OCI-LY3 (cell line): ENCODE results near the gene GCSAM.

Source experiments
- H2AFZ ChIP-seq: fragments of 200-600, 300-600 bp; shearing (Covaris generic); 2 replicates; pipeline ENCODE4 v1.6.0; 2014; ENCODE audit warnings: antibody characterized with exemption, low read depth, low read length
- H3K27ac ChIP-seq: fragments of 200-600, 300-600 bp; sonication (generic); 2 replicates; pipeline ENCODE4 v1.5.1; 2014; ENCODE audit warnings: mild to moderate bottlenecking, low read length, moderate library complexity, mixed read lengths
- H3K27me3 ChIP-seq: fragments of 200-600, 300-600 bp; sonication (generic); 2 replicates; pipeline ENCODE4 v1.6.1; 2014; ENCODE audit warnings: low read depth, low read length, mixed read lengths
- H3K36me3 ChIP-seq: fragments of 200-600, 300-600 bp; sonication (generic); replicated peaks from 2 replicates; pipeline ENCODE3; 2014; ENCODE audit warnings: low read depth, low read length, mixed read lengths
- H3K4me1 ChIP-seq: fragments of 300-600, 200-600 bp; sonication (generic); 2 replicates; pipeline ENCODE4 v1.6.1; 2014; ENCODE audit warnings: low read length, mixed read lengths
- H3K4me2 ChIP-seq: fragments of 200-600, 300-600 bp; sonication (generic); 2 replicates; pipeline ENCODE4 v1.6.1; 2014; ENCODE audit warnings: low read length, mixed read lengths
- H3K4me3 ChIP-seq: fragments of 300-600, 200-600 bp; sonication (generic); 2 replicates; pipeline ENCODE4 v1.5.1; 2014; ENCODE audit warnings: antibody characterized with exemption, mild to moderate bottlenecking, low read length, moderate library complexity
- H3K79me2 ChIP-seq: fragments of 300-600, 200-600 bp; shearing (Covaris generic); 2 replicates; pipeline ENCODE4 v1.6.1; 2014; ENCODE audit warnings: mild to moderate bottlenecking, low read length, mixed read lengths
- H3K9ac ChIP-seq: fragments of 300-600, 200-600 bp; shearing (Covaris generic); 2 replicates; pipeline ENCODE4 v1.6.0; 2014; ENCODE audit warnings: mild to moderate bottlenecking, low read length, moderate library complexity
- H3K9me3 ChIP-seq: fragments of 200-600, 300-600 bp; shearing (Covaris generic); 2 replicates; pipeline ENCODE4 v1.6.1; 2014; ENCODE audit warnings: low read length, mixed read lengths; ENCODE audit not compliant: insufficient read depth
- H4K20me1 ChIP-seq: fragments of 200-600, 300-600 bp; sonication (generic); 2 replicates; pipeline ENCODE4 v1.6.1; 2016; ENCODE audit warnings: low read length, mixed read lengths; ENCODE audit not compliant: insufficient read depth
- EZH2phosphoT487 ChIP-seq: fragments of 200-600 bp; shearing (Covaris generic); IDR thresholded peaks from 2 replicates; pipeline ENCODE4 v1.6.1; 2018; ENCODE audit warnings: antibody characterized with exemption, mixed run types, low read depth
- TF ChIP-seq, protein P1 (sequence below): fragments of 200-600, 300-600 bp; sonication (generic); IDR thresholded peaks from 2 replicates; pipeline ENCODE4 v1.5.1; 2014; ENCODE audit warnings: antibody characterized with exemption, low read length, low read depth

The GCSAM gene

DNA sequence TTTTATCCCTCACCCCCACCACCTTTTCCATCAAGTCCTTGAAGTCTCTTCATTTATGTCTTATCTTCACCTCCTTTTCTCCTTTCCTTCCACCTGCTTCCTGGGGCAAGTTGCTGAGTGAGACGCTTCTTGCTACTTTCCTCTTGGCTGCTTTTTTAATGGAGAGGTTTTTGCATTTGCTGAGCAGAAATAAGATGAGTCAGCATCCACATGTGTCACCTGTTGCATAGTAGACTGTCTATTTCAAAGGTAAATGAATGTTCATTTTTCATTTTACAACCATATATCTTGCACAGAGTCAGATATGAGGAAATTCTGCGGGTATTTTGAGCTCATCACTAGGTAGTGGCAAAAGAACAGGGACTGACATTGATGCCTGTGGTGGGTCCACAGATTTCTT is 28.3 kb downstream of the GCSAM start:
- no peaks in the 10 kb centered on the region for H3K27me3 ChIP-seq
- H4K20me1 ChIP-seq, result no peaks in the 10 kb centered on the region
- no peaks in the 10 kb centered on the region for H3K36me3 ChIP-seq
- H3K9ac ChIP-seq, result no peak overlapping the region
- TF ChIP-seq EZH2phosphoT487, result no peak
- TF ChIP-seq, protein P1, sequence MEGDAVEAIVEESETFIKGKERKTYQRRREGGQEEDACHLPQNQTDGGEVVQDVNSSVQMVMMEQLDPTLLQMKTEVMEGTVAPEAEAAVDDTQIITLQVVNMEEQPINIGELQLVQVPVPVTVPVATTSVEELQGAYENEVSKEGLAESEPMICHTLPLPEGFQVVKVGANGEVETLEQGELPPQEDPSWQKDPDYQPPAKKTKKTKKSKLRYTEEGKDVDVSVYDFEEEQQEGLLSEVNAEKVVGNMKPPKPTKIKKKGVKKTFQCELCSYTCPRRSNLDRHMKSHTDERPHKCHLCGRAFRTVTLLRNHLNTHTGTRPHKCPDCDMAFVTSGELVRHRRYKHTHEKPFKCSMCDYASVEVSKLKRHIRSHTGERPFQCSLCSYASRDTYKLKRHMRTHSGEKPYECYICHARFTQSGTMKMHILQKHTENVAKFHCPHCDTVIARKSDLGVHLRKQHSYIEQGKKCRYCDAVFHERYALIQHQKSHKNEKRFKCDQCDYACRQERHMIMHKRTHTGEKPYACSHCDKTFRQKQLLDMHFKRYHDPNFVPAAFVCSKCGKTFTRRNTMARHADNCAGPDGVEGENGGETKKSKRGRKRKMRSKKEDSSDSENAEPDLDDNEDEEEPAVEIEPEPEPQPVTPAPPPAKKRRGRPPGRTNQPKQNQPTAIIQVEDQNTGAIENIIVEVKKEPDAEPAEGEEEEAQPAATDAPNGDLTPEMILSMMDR, result no peak
- no peaks in the 10 kb centered on the region for H3K4me1 ChIP-seq
- no peak overlapping the region for H3K27ac ChIP-seq
- H3K9me3 ChIP-seq, result no peaks in the 10 kb centered on the region
- no peak overlapping the region for H2AFZ ChIP-seq
- H3K79me2 ChIP-seq, result no peaks in the 10 kb centered on the region
- no peak overlapping the region for H3K4me2 ChIP-seq
- H3K4me3 ChIP-seq, result no peak overlapping the region

DNA sequence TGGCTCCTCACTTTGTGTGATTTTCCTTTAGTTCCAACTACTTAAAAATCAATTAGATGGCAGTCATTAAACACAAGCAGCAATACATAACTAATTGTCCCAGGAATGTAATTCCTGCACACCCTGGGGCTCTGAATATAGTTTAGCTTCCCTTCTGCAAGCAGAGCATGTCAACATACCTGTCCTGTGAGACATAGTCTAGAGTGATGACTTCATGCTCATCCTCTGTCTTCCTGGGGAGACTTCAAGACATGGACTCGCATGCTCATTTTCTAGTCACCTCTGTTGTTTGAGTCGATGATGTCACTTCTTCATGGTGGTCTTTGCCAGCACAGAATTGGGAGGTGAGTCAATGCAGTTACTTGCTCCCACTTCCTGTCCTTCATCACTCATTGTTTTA is 31.1 kb downstream of the GCSAM start:
- no peaks in the 10 kb centered on the region for H3K27me3 ChIP-seq
- H3K79me2 ChIP-seq, result no peaks in the 10 kb centered on the region
- no peaks in the 10 kb centered on the region for H3K36me3 ChIP-seq
- H3K4me3 ChIP-seq, result no peak overlapping the region
- no peaks in the 10 kb centered on the region for H3K4me1 ChIP-seq
- TF ChIP-seq, protein P1, result no peak
- TF ChIP-seq EZH2phosphoT487, result no peak
- H3K9me3 ChIP-seq, result no peaks in the 10 kb centered on the region
- H2AFZ ChIP-seq, result no peak overlapping the region
- no peak overlapping the region for H3K9ac ChIP-seq
- H3K27ac ChIP-seq, result no peak overlapping the region
- no peak overlapping the region for H3K4me2 ChIP-seq
- H4K20me1 ChIP-seq, result no peaks in the 10 kb centered on the region

DNA sequence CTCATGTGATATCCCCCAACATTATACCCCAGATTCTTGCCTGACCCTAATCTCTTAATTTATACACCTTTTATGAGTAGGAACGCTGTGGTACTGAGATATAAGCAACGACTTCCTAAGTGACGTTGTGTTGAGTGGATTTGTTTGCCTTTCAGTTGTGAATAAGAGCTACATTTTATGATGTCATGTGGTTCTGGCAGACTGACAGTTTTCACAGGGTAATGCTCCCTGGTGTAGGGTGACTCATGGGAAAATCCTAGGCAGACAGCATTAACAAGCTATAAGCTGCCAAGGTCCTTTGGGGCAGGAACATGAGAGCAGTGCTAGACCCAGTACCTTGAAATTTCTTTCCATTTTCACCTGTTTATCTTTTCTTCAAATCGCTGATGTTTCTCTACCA is 35.7 kb downstream of the GCSAM start:
- Histone ChIP-seq H3K9ac (no peak overlapping the region), H4K20me1 (no peaks in the 10 kb centered on the region), H3K4me3 (no peak overlapping the region), H3K27me3 (no peaks in the 10 kb centered on the region), H3K79me2 (no peaks in the 10 kb centered on the region), H3K9me3 (no peaks in the 10 kb centered on the region), H3K27ac (no peak overlapping the region), H3K4me2 (no peak overlapping the region), H3K36me3 (no peaks in the 10 kb centered on the region), H2AFZ (no peak overlapping the region), H3K4me1 (peaks cover 8% of the 10 kb centered on the region)
- TF ChIP-seq, protein P1, result no peak

DNA sequence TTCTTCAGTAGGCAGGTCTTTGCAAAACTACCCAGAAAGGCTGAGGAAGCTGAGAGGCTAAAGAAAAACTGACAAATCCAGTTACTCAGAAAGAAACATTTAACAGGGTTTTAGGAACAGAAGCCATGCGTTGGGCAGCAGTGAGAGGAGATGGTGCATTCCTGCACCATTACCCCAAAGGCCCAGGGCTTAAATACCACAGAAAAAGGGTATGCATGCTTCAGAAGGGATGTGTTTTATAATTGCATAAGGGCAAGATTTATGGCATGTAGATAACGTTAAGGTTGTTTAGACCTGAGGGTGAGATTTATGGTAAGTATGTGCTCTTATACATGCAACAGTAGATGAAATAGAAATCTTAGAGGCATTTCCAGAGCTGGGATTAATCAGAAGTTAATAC is 36.9 kb downstream of the GCSAM start:
- Histone ChIP-seq H3K4me3 (no peak overlapping the region), H3K4me1 (peaks cover 11% of the 10 kb centered on the region), H2AFZ (no peak overlapping the region), H3K27me3 (no peaks in the 10 kb centered on the region), H3K9ac (no peak overlapping the region), H3K27ac (no peak overlapping the region), H3K4me2 (no peak overlapping the region), H3K9me3 (no peaks in the 10 kb centered on the region), H4K20me1 (no peaks in the 10 kb centered on the region), H3K79me2 (no peaks in the 10 kb centered on the region), H3K36me3 (no peaks in the 10 kb centered on the region)
- TF ChIP-seq, protein P1, result no peak
- no peak for TF ChIP-seq EZH2phosphoT487
